ENCODE data around the gene ATAD3A. TPM values are rescaled to one million over a fixed set of nuclear protein-coding genes. Genes with fewer than 3 reads are reported as not detected.
"Not testable (repeated sequence)": the region's sequence is repeated elsewhere in the genome, so short reads cannot be mapped to it uniquely, and the experiment has no call there.

Gene ATAD3A
- total RNA-seq (10 to 100 TPM; 17.0 to 19.5 TPM), total RNA-seq (10.1 to 162 (median 21.5) reads per million in 172 experiments)
- 14.2 TPM for polyA plus RNA-seq (2013, experiment 1 of 2)
- 14.0 TPM for polyA plus RNA-seq (2013, experiment 2 of 2)

GRCh38 chr1:1511533-1512285 is at the start of gene ATAD3A:
Gene ATAD3A (plus strand): TSS chr1:1512162. CDS start chr1:1512269, 107 bp downstream.
- peak within 1 kb of the TSS; percentile 99 for H3K4me3 Mint-ChIP-seq
- DNase-seq (peak; percentile 88 to 98 (median 94)), ATAC-seq (ENCODE audit: poor library complexity) (peak; percentile 92)
- H3K4me1 Mint-ChIP-seq (ENCODE audit: low read depth), result peaks cover 14% of the 10 kb centered on the region
- Histone ChIP-seq H3K27me3 (ENCODE audit: control insufficient read depth in 1 of 2, insufficient read depth in 2 of 2, low read length in 2 of 2) (no peaks in the 10 kb centered on the region), H3K27ac (ENCODE audit: low read depth in 1 of 2, low read length in 2 of 2) (peak within 1 kb of the TSS; percentile 79 to 88), H3K36me3 (ENCODE audit: insufficient read depth, low read length) (peaks cover 2% of the 10 kb centered on the region), H3K4me1 (ENCODE audit: insufficient read depth, low read length) (peaks cover 16% of the 10 kb centered on the region), H3K9me3 (ENCODE audit: control insufficient read depth in 1 of 2, insufficient read depth in 1 of 2, low read length in 2 of 2) (peaks cover 0 to 5% of the 10 kb centered on the region in 2 experiments), H3K4me3 (ENCODE audit: low read length) (peak within 1 kb of the TSS; percentile 71)
- peak within 1 kb of the TSS; percentile 95 for H3K27ac Mint-ChIP-seq
- intact Hi-C loops (cut with DNase I, micrococcal nuclease), result loop anchor here in 1 of 2 experiments (1.0 to 5.0 kb wide), 3 partner anchors 41 to 106 kb away; partner anchors contain the start of genes ATAD3B, MIB2 and SSU72
- ChIA-PET POLR2A (interaction anchor here (0.9 to 1.4 kb wide), 2 partner anchors 103 to 112 kb away, joined by 4 to 7 read pairs; partner anchors contain the start of genes CCNL2 and MIB2), CTCF (no interaction called here)
- H3K36me3 Mint-ChIP-seq (ENCODE audit: low read depth), result peaks cover 12% of the 10 kb centered on the region
- H3K27me3 Mint-ChIP-seq, result no peaks in the 10 kb centered on the region
- no peaks in the 10 kb centered on the region for H3K9me3 Mint-ChIP-seq
- no peak for TF ChIP-seq CTCF (IDR thresholded peaks at IDR 0.05)

GRCh38 chr1:1462318-1462966 is 49.5 kb upstream of the ATAD3A start:
- H3K36me3 ChIP-seq (ENCODE audit: insufficient read depth, low read length), result no peaks in the 10 kb centered on the region
- CTCF ChIA-PET, result no interaction called here
- intact Hi-C loops (cut with DNase I, micrococcal nuclease), result no loop called here
- H3K27me3 Mint-ChIP-seq, result peaks cover 4% of the 10 kb centered on the region
- POLR2A ChIA-PET, result interaction anchor here (0.9 kb wide), 1 partner anchor 42 kb away, joined by 4 read pairs; no protein-coding TSS in a partner anchor
- H3K4me1 Mint-ChIP-seq (ENCODE audit: low read depth), result no peaks in the 10 kb centered on the region
- no peaks in the 10 kb centered on the region for H3K36me3 Mint-ChIP-seq (ENCODE audit: low read depth)
- peak; percentile 39 for ATAC-seq (ENCODE audit: poor library complexity)
- peaks cover 0 to 7% of the 10 kb centered on the region in 2 experiments for H3K9me3 ChIP-seq (ENCODE audit: control insufficient read depth in 1 of 2, insufficient read depth in 1 of 2, low read length in 2 of 2)
- H3K4me1 ChIP-seq (ENCODE audit: insufficient read depth, low read length), result peaks cover 5% of the 10 kb centered on the region
- H3K4me3 ChIP-seq (ENCODE audit: low read length), result peak overlapping the region; percentile 16
- H3K4me3 Mint-ChIP-seq, result peak overlapping the region; percentile 30
- H3K27ac ChIP-seq (ENCODE audit: low read depth in 1 of 2, low read length in 2 of 2), result no peak overlapping the region
- H3K9me3 Mint-ChIP-seq, result no peaks in the 10 kb centered on the region
- DNase-seq, result peak in 3 of 14 experiments; percentile 12 to 45 (median 39)
- TF ChIP-seq CTCF (IDR thresholded peaks at IDR 0.05), result no peak
- H3K27ac Mint-ChIP-seq, result no peak overlapping the region
- no peaks in the 10 kb centered on the region for H3K27me3 ChIP-seq (ENCODE audit: control insufficient read depth in 1 of 2, insufficient read depth in 2 of 2, low read length in 2 of 2)

DNA sequence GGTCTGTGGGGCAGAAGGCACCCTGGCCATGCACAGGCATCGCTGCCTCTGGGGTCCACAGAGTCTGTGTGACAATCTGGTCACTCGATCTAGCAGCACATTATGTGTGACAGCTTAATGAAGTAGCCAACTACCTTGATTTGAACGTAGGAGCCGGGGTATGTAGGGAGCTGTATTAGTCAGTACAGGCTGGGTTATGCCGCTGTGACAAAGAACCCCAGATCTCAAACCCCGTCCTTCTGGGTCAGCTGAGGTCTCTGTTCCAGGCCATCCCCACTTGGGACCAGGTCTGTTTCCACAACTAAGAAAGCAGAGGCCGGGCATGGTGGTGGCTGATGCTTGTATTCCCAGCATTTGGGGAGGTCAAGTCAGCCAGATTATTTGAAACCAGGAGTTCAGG is 48.6 kb upstream of the ATAD3A start:
- Mint-ChIP-seq H3K36me3 (ENCODE audit: low read depth) (no peaks in the 10 kb centered on the region), H3K4me3 (no peak overlapping the region), H3K9me3 (no peaks in the 10 kb centered on the region), H3K27ac (no peak overlapping the region), H3K4me1 (ENCODE audit: low read depth) (no peaks in the 10 kb centered on the region), H3K27me3 (peaks cover 4% of the 10 kb centered on the region)
- H3K9me3 ChIP-seq (ENCODE audit: control insufficient read depth in 1 of 2, insufficient read depth in 1 of 2, low read length in 2 of 2), result peaks cover 0 to 7% of the 10 kb centered on the region in 2 experiments
- H3K4me3 ChIP-seq (ENCODE audit: low read length), result no peak overlapping the region
- TF ChIP-seq CTCF (IDR thresholded peaks at IDR 0.05), result no peak
- no peak for ATAC-seq (ENCODE audit: poor library complexity)
- H3K36me3 ChIP-seq (ENCODE audit: insufficient read depth, low read length), result no peaks in the 10 kb centered on the region
- H3K27me3 ChIP-seq (ENCODE audit: control insufficient read depth in 1 of 2, insufficient read depth in 2 of 2, low read length in 2 of 2), result no peaks in the 10 kb centered on the region
- intact Hi-C loops (cut with DNase I, micrococcal nuclease), result no loop called here
- peaks cover 5% of the 10 kb centered on the region for H3K4me1 ChIP-seq (ENCODE audit: insufficient read depth, low read length)
- no peak overlapping the region for H3K27ac ChIP-seq (ENCODE audit: low read depth in 1 of 2, low read length in 2 of 2)
- DNase-seq, result no peak
- POLR2A ChIA-PET, result interaction anchor here (0.7 kb wide), 1 partner anchor 144 kb away, joined by 3 read pairs; no protein-coding TSS in a partner anchor
- CTCF ChIA-PET, result no interaction called here

DNA sequence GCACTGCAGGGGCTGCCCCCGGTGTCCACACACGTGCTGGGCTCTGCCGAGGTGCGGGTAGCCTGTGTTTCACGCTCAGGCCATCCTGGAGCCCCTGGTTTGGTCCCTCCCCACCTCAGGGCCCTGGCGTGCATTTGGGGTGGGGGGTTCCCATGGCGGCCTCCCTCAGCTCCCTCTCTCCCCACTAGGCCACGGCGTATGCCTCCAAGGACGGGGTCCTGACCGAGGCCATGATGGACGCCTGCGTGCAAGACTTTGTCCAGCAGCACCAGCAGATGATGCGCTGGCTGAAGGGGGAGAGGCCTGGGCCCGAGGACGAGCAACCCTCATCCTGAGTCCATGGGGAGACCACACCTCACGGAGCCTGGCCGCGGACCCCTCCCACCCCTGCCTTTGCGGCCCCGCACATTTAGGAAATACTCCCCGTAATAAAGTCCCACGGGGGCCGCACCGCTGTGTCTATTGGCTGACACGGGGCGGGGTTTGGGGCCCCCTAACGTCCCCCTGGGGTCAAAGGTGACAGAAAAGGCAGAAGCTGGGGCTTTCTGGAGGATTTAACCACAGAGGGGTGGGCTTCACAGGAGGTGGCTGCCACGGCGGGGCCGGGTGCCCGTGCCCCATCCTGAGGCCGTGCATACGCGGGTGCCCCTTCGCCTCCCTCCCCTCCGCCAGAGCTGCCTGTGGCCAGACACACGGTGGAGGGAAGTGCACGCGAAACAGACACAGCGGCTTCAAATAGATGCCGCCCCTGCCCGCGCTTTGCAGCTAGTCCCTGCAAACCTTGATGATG is 43.6 kb upstream of the ATAD3A start:
- H3K36me3 Mint-ChIP-seq (ENCODE audit: low read depth); DNase-seq; H3K4me3 ChIP-seq (ENCODE audit: low read length); CTCF ChIA-PET; H3K4me3 Mint-ChIP-seq; H3K27me3 ChIP-seq (ENCODE audit: control insufficient read depth in 1 of 2, insufficient read depth in 2 of 2, low read length in 2 of 2); ATAC-seq (ENCODE audit: poor library complexity); H3K27ac ChIP-seq (ENCODE audit: low read depth in 1 of 2, low read length in 2 of 2); H3K9me3 Mint-ChIP-seq; H3K9me3 ChIP-seq (ENCODE audit: control insufficient read depth in 1 of 2, insufficient read depth in 1 of 2, low read length in 2 of 2); POLR2A ChIA-PET; H3K27ac Mint-ChIP-seq; intact Hi-C loops (cut with DNase I, micrococcal nuclease); H3K36me3 ChIP-seq (ENCODE audit: insufficient read depth, low read length); H3K27me3 Mint-ChIP-seq: not testable (repeated sequence)
- peaks cover 19% of the 10 kb centered on the region for H3K4me1 ChIP-seq (ENCODE audit: insufficient read depth, low read length)
- H3K4me1 Mint-ChIP-seq (ENCODE audit: low read depth), result peaks cover 21% of the 10 kb centered on the region

Data from CD4-positive, alpha-beta T cell (primary cell).